NCI-H345 (cell line): ENCODE data around the gene INO80B.
A peak's percentile ranks its signal among the peaks of the same experiment; 100 is the strongest.
"Not testable (repeated sequence)": the region's sequence is repeated elsewhere in the genome, so short reads cannot be mapped to it uniquely, and the experiment has no call there.

Experiments
- DNase-seq: peaks from one replicate; lab custom pipeline; 2025; lab: John Stamatoyannopoulos, UW

INO80B gene

DNA sequence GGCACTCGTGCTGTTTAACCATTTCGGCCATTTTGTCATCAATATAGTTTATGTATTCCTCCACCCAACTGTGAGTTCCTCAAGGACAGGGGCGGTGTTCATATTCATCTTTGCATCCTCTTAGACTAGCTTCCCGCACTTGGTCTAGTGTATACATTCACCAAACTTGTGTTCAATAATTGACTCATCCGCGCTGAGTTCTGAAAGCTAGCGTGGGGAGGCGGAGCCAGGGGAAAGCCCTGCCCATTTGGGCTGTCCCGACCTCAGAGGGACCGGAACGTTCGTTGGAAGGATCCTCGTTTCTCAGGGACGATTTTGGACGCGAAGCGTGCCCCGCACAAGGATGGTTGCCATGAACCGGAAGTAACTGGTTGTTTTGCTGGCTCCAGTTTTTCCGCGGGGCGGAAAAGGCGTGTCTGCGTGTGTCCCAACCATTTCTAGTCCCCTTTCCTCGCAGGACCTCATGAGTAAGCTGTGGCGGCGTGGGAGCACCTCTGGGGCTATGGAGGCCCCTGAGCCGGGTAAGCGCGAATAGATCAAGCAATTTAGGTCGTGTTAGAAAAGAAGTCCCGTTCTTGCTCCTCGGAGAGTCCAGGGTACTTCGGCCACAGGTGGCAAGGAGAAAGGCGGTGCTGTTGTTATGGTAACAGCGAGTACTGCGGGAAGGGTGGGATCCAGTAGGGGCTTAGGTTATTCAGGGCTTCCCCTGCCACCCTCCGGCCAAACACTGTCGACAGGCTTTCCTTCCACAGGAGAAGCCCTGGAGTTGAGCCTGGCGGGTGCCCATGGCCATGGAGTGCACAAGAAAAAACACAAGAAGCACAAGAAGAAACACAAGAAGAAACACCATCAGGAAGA, at the start of gene INO80B:
Gene INO80B, plus strand, starts transcription at position 434 of the 858 bp plus-strand sequence. Its CDS starts 30 bp downstream, at position 464.
- DNase-seq: peak; percentile 98

DNA sequence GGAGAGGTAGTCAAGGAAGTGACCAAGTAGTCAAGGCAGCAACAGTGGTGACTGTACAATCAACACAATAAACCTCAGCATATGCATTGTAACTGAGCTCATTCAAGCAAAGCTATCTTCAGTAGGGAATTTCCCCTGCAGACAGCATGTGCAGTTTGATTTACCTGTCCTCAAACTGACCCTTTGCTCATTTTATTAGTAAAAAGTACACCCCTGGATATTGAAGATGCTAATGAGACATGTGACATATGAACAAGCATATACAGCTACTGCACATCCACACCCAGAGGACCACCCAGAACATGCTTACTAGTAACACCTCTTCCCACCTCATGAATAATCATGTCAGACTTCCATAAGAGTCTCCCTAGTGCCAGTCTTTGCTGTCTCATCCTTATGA, 48.9 kb upstream of the INO80B start:
- DNase-seq: no peak

DNA sequence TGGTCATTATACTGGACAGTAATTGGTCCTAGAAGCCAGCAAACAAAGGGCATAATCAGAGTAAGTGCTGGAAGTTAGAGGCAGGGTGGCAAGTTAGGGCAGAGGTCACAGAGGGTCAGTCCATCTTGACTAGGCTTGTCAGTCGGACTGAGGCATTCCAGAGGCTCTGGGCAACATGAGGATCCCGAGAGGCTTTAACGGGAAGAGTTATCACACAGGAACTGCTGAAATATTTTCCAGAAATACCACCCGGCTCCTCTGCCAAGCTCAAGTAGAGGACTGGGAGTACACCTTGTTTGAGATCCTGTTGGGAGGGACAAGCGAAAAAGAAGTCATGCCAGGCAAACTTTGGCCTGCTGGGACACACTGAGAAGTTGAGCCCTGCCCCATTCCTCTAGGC, 47.2 kb upstream of the INO80B start:
- DNase-seq: no peak

DNA sequence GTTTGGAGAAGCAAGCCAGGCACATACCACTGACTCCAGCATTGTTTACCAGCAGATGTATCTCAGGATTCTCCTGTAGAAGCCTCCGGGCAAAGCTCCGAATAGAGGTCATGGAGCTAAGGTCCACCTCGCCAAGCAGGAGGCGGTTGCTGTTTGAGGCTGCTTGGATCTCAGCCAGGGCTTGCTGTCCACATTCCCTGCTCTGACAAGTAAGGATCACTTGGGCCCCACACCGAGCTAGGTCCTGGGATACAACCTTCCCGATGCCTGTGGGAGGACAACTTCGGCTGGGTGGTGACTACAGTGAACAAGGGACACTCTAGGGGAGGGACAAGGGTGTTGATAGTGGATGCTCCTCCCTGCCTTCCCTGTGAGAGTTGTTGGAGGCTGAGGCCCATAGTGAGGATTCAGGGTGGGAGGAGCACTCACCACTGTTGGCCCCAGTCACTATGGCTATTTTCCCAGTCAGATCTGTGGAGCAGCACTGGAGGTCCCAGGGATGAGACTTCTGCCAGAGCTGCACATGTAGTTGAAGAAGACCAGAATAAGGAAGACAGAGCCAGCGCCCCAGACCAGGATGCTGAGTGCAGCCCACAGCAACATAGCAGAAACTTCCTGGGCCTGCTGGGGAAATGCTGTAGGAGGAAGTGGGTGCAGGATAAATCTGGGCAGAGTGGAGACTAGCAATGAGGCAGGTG, 41.7 kb upstream of the INO80B start:
- no peak for DNase-seq

DNA sequence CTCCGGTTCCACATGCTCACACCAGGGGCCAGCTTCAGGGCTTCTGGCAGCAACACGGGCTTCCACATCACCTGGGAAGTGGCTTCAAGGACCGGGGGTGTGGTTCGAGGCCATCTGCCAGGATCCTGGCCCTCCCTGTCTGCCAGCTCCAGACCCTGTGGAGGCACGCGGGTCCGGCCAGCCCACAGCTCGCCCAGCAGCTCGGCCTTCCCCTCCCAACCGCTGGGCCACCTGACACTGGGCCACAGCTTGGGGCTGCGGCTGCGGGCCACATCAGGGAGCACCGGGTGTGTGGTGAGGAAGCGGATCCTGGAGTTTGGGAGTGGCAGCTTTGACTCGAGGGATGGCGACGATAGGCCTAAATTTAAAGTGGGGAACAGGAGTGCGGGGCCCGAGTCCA, 40.4 kb upstream of the INO80B start:
- peak; percentile 35 for DNase-seq

DNA sequence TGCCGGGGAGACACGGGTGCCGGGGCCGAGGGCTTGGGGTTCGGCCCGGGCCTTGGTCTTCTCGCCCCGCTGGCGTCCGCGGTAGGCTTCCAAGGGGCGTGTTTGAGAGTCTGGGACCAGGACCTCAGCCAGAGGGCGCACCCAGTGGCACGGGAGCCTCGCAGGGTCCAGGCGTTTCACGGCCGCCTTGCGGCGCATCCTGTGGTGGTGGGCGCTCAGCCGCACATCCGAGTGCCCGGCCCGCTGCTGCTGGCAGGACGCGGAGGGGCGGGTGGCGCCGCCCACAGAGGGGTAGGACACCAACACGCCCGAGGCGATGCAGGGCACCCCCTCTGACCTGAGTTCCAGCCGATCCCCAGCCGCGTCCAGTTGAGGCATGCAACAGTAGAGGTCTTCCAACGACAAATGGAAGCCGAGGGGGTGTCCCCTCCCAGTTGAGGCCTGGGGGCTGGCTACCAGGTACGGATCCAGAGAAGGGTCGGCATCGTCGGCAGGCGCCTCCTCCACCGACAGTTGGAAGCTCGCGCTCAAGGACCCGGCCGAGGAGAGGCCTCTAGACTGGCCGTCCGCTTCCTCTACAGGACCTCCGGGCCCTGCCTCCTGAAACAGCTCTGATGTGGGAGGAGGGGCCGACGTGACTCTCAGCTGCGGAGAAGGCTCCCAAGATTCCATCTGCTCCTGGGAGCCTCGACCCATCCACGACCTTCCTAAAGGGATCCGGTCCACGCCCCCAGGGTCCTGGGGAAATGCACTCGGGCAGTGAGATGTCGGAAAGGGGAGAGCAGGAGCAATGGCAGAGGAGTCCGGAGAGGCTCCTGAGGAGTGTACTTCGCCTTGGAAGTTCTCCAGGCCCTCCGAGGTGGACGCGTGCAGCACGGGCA, 39.8 kb upstream of the INO80B start:
- DNase-seq: no peak

DNA sequence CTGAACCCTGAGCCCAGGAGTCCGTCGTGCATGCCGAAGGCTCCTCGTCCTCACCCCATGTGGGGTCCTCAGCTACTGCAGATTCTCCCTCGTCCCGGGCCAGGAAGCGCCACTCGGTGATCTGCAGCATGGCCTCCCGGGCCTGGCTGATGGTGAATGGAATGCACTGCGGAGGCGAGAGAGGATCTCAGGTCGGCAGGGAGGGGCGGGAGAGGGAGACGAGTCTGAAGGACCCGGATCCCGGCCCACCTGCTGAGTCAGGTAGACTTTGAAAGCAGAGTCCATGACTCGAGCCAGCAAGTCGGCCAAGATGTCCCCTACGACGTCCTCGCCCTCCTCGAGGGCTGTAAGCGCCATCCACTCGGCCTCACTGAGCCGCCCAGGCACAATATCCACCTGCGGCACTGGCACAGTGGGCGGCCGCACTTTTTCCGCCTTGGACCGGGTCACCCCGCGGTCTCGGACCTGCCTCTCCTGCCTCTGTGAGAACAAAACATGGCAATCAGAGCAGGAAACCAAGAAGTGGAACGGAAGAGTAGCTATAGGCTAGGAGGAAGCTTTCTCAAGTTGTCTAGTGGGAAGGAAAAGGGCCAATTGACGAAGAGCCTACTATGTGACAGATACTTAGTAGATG, 39.0 kb upstream of the INO80B start:
- DNase-seq: no peak

DNA sequence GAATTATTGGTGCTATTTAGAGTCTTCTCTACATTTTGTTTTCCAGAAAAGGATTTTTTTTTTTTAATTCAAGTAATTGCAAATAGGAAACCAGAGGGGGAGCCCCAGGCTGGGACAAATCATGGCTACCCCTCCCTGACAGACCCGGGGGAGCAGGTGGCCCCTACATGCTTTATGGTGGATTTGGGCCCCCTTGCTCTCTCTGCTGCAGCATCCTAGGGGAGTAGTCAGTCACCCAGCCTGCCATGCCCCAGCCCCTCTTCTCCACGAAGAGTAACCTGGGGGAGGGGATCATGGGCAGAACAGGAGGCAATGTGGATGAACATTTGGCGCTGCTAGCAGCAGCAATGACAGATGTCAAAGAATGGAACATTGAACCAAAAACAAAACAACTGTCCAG, 38.1 kb upstream of the INO80B start:
- DNase-seq: no peak

DNA sequence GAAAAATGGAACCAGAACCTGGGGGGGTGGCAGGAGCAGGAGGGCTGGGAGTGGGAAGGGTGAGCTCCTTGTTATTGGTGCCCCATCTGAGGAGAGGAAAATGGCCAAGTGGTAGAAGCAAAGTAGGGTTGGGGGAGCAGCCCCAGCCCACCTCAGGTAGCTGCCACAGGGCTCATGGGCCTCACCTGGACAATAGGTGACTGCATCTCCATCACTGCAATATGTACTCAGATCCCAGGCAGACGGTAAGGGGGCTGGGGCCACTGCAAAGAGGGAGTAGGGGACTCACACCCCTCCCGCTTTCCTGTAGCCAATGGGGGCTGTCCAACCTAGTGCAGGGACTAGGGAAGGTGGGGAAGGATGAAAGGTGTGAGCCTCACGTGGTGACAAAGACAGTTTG, 37.7 kb upstream of the INO80B start:
- DNase-seq: no peak

DNA sequence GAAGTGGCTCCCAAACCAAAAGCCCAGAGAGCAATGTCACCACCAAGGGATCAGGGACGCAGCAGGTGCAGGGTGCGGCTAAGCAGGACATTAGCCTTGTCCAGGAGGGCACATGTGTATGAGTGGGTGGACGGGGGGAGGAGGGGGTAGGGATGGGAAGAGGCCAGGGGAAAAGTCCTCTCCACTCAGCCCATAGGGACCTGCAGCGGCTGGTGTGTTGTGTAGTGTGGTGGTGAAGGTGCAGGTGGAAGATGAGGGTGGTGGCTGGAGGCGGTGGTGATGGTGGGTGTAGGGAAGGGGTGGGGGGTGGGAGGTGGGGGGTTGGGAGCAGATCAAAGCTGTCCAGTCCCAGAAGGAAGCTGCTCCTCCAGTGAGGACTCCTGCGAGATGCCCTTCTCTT, 37.1 kb upstream of the INO80B start:
- no peak for DNase-seq

DNA sequence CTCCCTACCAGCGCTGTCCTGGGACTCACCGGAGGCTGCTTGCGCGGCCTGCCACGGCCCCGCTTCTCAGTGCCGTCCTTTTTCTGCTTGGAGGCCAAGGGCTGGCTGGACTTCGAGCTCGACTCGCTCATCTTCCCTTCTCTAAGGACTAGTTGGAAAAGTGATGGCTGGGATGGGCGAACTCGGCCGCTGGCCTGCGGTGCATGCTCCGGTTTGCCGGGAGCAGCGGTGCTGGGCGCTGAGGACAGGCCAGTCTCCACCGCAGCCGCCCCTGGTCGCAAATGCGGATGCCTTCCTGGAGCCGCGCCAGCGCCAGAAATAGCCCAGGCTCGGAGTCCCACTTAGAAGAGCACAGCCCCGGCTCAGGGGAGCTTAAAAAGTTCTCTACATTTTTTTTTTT, 36.6 kb upstream of the INO80B start:
- DNase-seq: no peak

DNA sequence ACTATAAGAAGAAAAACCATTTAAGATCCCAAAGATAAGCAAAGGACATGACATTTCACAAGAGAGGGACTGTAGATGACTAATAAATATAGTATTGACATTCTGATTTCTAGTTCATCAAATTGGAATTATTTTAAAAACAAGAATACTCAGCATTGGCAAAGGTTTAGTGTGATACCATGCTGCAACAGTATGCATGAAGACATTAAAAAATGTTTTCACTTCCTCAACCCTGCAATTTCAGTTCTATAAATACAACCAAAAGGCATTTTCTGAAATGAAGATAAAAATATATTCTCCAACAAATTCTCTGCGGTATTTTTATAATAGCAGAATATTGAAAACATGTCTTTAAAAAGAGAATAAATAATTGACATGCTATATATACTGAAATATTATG, 35.5 kb upstream of the INO80B start:
- DNase-seq: no peak

DNA sequence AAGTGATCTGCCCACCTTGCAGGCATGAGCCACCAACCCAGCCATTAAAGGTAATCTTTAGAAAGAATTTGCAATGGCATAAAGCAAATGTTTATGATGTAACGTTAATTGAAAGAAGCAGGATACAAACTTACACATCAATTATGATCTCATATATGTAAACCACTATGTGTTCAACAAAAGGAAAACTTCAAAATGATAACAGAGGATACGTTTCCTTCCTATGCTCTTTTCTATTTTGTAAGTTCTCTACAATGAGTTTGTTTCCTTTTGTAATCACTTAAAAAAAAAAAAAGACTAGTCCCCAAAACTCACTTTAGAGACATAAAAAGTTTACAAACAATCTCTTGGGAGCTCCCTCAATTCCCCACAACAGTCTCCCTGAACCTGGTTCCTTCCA, 34.9 kb upstream of the INO80B start:
- DNase-seq: no peak

DNA sequence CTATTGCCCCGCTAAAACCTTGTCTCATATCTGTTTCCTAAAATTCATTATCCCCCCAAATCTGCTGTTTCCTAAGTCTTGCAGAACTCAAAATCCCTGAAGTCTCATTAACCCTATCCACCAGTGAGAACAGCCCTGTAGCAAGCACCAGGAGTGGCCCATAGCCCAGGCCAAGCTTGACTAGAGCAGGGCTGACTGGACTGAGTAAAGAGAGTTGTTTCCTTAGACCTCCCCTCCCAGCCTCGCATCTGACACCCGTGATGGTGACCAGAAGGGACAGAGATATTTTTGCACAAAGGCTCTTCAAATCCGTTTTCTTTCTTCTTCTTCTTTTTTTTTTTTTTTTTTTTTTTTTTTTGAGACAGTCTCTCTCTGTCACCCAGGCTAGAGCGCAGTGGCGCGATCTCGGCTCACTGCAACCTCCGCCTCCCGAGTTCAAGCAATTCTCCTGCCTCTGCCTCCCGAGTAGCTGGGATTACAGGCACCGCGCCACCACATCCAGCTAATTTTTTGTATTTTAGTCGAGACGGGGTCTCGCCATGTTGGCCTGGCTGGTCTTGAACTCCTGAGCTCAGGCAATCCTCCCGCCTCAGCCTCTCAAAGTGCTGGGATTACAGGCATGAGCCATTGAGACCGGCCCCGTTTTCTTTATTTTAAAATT, 34.3 kb upstream of the INO80B start:
- not testable (repeated sequence) for DNase-seq

DNA sequence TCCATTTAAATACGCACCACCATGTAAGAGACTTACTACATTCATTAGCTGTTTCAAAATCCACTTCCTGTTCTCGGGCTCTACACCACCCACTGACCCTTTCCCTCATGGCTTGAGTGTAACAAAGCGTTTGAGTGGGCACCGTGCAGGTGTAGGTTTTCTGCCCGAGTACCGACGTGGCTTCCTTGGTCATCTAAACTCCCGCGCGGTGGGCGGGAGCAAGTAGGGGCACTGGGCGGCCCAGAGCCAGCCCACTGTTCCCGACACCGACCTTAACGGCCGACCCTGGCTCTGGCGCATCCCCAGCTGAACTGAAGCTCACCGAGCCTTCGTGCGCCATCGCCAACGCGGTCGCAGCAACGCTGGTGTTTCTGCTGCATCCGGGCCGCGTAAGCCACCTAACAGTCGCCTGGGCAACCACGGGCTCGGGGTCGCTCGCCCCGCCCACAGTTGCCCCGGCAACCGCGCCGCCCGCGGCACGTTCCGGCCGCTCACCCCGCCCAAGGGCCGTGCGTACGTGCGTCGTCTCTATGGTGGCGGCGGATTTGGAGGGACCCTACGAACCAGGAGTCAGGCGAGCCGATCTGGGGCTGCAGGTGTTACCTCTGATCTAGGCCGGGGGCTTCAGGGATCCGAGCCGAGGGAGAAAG, 33.5 kb upstream of the INO80B start, which contains the start of the genes C2orf81 and WDR54:
Gene C2orf81, minus strand, starts transcription at position 399 of the 650 bp plus-strand sequence. Its CDS starts 59 bp downstream, at position 340.
Gene WDR54, plus strand, starts transcription at position 510 of the 650 bp plus-strand sequence. CDS start 424 bp downstream, outside the sequence.
- peak; percentile 95 for DNase-seq

DNA sequence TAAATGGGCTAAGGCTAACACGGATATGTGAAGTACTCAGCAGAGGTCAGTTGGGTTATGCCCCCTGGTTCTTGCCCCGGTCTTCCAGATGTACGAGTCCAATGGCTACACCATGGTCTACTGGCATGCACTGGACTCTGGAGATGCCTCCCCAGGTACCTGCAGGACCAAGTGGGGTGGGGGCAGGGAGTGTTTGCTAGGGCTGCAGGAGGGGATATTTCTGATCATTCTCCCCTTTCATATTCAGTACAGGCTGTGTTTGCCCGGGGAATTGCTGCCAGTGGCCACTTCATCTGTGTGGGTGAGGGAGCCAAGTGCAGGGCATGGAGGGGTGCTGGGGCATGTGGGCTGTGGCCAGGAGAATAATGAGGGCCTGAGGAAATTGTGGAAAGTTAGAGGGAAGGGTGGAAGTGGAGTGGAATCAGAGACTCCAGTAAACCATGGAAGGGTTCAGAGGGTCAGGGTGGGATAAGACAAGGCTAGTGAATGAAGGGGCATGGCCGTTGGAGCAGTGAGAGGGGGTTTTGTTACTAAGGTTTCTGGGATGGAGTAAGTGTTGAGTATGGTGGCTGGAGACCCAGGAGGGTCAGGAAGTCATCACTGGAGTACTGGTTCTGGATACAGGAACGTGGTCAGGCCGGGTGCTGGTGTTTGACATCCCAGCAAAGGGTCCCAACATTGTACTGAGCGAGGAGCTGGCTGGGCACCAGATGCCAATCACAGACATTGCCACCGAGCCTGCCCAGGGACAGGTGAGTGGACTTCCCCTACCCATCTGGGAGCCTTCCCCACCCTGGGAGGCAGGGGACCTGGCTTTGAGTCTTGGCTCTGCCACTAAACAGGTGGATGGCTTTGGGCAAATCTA, 31.4 kb upstream of the INO80B start:
- no peak for DNase-seq

DNA sequence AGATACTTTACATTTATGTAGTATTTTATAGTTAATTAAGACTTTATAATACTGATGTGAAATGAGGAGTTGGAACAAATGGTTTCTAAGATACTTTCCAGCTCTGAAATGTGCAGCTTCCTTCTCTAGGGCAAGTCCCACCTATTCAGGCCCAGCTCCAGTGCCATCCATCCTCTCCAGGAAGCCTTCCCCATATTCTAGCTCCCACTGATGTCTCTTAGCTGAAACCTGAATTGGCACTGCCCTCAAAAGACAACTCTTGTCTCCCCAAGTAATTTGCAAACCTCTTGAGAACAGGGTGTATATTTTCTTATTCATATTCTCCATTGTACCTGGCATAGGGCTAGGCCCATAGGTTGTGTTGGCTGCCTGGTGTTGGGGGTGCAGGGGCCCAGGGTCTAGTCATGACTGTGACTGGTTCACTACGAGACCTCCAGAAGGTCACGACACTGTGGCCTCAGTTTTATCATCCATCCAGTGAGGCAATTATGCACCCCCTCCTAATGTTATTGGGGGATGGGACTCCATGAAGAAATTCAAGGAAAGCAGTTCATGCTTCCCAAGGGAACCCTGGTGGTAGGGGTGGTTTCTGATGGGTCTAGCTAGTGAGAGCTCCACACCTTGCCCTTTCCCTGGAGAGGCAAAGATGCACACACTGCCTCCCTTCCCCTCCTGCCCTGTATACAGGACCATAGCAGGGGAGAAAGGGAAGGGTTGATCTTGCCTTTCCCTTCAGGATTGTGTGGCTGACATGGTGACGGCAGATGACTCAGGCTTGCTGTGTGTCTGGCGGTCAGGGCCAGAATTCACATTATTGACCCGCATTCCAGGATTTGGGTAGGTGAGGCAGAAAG, 30.5 kb upstream of the INO80B start:
- no peak for DNase-seq

DNA sequence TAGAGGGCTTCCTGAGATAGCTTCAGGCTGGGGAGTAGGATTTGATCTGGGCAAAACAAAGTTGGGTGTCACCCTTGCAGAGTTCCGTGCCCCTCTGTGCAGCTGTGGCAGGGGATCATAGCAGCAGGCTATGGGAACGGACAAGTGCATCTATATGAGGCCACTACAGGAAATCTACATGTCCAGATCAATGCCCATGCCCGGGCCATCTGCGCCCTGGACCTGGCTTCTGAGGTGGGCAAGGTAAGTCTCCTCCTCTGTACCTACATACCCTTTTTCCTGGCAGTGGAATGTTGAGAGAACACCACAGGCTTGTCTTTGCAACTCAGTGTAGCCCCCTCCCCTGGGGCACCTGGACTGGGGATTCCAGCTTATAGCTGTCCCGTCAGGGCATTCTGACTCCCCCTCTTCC, 29.9 kb upstream of the INO80B start:
- DNase-seq: no peak

DNA sequence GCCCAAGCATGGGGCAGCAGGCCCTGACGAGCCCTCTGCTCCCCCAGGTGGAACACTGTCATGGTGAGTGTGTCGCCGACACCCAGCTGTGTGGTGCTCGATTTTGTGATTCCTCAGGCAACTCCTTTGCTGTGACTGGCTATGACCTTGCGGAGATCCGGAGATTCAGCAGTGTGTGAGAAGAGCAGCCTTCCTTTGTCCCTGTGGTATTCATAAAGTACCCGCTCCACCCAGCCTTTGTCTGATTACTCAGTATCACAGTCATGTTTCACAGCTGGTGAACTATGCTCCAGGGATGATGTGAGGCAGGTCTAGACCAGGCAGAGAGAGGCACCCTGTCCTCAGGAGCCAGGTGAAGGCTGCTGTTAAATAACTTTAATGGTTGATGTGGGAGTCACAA, 29.4 kb upstream of the INO80B start:
- DNase-seq: no peak
